Osteoblast (primary cell): ENCODE measurements around the gene GAS5. TPM values are rescaled to one million over a fixed set of nuclear protein-coding genes. Genes with fewer than 3 reads are reported as not detected.

ENCODE experiments used
- DNase-seq: peaks from one replicate; pipeline ENCODE4 v3.0.0; 2011; ENCODE audit warnings: low spot score, mixed read lengths; ENCODE audit not compliant: insufficient read length; ENCODE audit errors: missing footprints
- H2AFZ ChIP-seq: 2 replicates; pipeline ENCODE4 v1.6.0; 2011; ENCODE audit warnings: mild to moderate bottlenecking, low read length
- H3K27ac ChIP-seq: 2 replicates; pipeline ENCODE4 v1.5.1; 2011; ENCODE audit warnings: mild to moderate bottlenecking, low read depth, low read length, moderate library complexity
- H3K27me3 ChIP-seq: 2 replicates; pipeline ENCODE4 v1.6.0; 2012; ENCODE audit warnings: mild to moderate bottlenecking, control low read depth, inconsistent platforms, low read length, moderate library complexity; ENCODE audit not compliant: insufficient read depth
- H3K36me3 ChIP-seq: 2 replicates; pipeline ENCODE4 v1.5.1; 2011; ENCODE audit warnings: mild to moderate bottlenecking, low read length, control low read depth, moderate library complexity; ENCODE audit not compliant: insufficient read depth
- H3K4me1 ChIP-seq: 2 replicates; pipeline ENCODE4 v1.5.1; 2011; ENCODE audit warnings: mild to moderate bottlenecking, low read length, control low read depth, moderate library complexity; ENCODE audit not compliant: insufficient read depth
- H3K4me2 ChIP-seq: 2 replicates; pipeline ENCODE4 v1.6.0; 2011; ENCODE audit warnings: mild to moderate bottlenecking, low read length; ENCODE audit not compliant: insufficient read depth
- H3K4me3 ChIP-seq: fragments of 200-600 bp; sonication (generic); 3 replicates; pipeline ENCODE4 v1.5.1; 2012; ENCODE audit warnings: mild to moderate bottlenecking, low read length, inconsistent platforms; ENCODE audit not compliant: insufficient read depth
- H3K79me2 ChIP-seq: 2 replicates; pipeline ENCODE4 v1.6.0; 2012; ENCODE audit warnings: mild to moderate bottlenecking, low read length, control low read depth, inconsistent platforms; ENCODE audit not compliant: insufficient read depth
- H3K9me3 ChIP-seq: 2 replicates; pipeline ENCODE4 v1.5.1; 2011; ENCODE audit warnings: low read depth, low read length, control low read depth
- H4K20me1 ChIP-seq: 2 replicates; pipeline ENCODE4 v1.6.0; 2012; ENCODE audit warnings: mild to moderate bottlenecking, low read length, control low read depth; ENCODE audit not compliant: insufficient read depth
- CTCF ChIP-seq: IDR thresholded peaks from 2 replicates; pipeline ENCODE4 v1.5.1; 2011; ENCODE audit warnings: mild to moderate bottlenecking, low read depth, low read length, moderate library complexity; ENCODE audit errors: extremely low read depth
- total RNA-seq: library from RNA; depleted of rRNA; stranded (reverse); fragments of >200 nt; gene quantifications from 2 replicates; pipeline ENCODE4 v1.2.3, GENCODE V29; 2012

The GAS5 gene
- total RNA-seq, 1 donor = 220 TPM

GRCh38 chr1:173914366-173914871, 46.6 kb upstream of the GAS5 start:
- no peaks in the 10 kb centered on the region for H3K4me1 ChIP-seq
- no peaks in the 10 kb centered on the region for H3K27me3 ChIP-seq
- no peak overlapping the region for H3K4me3 ChIP-seq
- H4K20me1 ChIP-seq = no peaks in the 10 kb centered on the region
- H3K36me3 ChIP-seq = no peaks in the 10 kb centered on the region
- no peaks in the 10 kb centered on the region for H3K9me3 ChIP-seq
- peak; percentile 65 for TF ChIP-seq CTCF
- no peak overlapping the region for H2AFZ ChIP-seq
- H3K4me2 ChIP-seq = no peak overlapping the region
- no peaks in the 10 kb centered on the region for H3K79me2 ChIP-seq
- DNase-seq = peak; percentile 79
- no peak overlapping the region for H3K27ac ChIP-seq

- TF ChIP-seq CTCF = no peak
- Histone ChIP-seq H3K4me2 (no peak overlapping the region), H3K9me3 (no peaks in the 10 kb centered on the region), H3K27me3 (no peaks in the 10 kb centered on the region), H4K20me1 (no peaks in the 10 kb centered on the region), H3K36me3 (no peaks in the 10 kb centered on the region), H3K4me1 (no peaks in the 10 kb centered on the region), H2AFZ (no peak overlapping the region), H3K79me2 (no peaks in the 10 kb centered on the region), H3K27ac (no peak overlapping the region), H3K4me3 (no peak overlapping the region)
- no peak for DNase-seq
These were observed 45.3 kb upstream of the GAS5 start for GRCh38 chr1:173913111-173913510.

- Histone ChIP-seq H3K4me3 (no peak overlapping the region), H3K4me1 (no peaks in the 10 kb centered on the region), H3K36me3 (no peaks in the 10 kb centered on the region), H3K79me2 (no peaks in the 10 kb centered on the region), H3K9me3 (no peaks in the 10 kb centered on the region), H3K4me2 (no peak overlapping the region), H3K27ac (no peak overlapping the region), H3K27me3 (no peaks in the 10 kb centered on the region), H2AFZ (no peak overlapping the region), H4K20me1 (no peaks in the 10 kb centered on the region)
- TF ChIP-seq CTCF = no peak
- DNase-seq = no peak
These were observed 36.2 kb upstream of the GAS5 start for GRCh38 chr1:173903827-173904531.

- H3K27ac ChIP-seq = no peak overlapping the region
These were observed 33.2 kb upstream of the GAS5 start for GRCh38 chr1:173900992-173901391.

More at GRCh38 chr1:173900992-173901391, 33.2 kb upstream of the GAS5 start:
- Histone ChIP-seq H3K79me2 (peaks cover 3% of the 10 kb centered on the region), H4K20me1 (no peaks in the 10 kb centered on the region), H3K4me3 (no peak overlapping the region), H3K4me1 (no peaks in the 10 kb centered on the region), H3K4me2 (no peak overlapping the region), H3K27me3 (no peaks in the 10 kb centered on the region), H3K9me3 (no peaks in the 10 kb centered on the region), H3K36me3 (no peaks in the 10 kb centered on the region), H2AFZ (no peak overlapping the region)
- TF ChIP-seq CTCF = no peak
- DNase-seq = no peak
